Upper lobe of right lung (tissue), 1 donor: ENCODE measurements around the gene TTC28. TPM values are rescaled to one million over a fixed set of nuclear protein-coding genes. Genes with fewer than 3 reads are reported as not detected.
A peak's percentile ranks its signal among the peaks of the same experiment; 100 is the strongest.
"Not testable (repeated sequence)": the region's sequence is repeated elsewhere in the genome, so short reads cannot be mapped to it uniquely, and the experiment has no call there.

ENCODE experiments used
- ATAC-seq: fragments of 200-7000 bp; cut with Tn5 transposase; one replicate; pipeline ENCODE4 v1.9.1; 2020; ENCODE audit warnings: mild to moderate bottlenecking, moderate library complexity
- DNase-seq: peaks from one replicate; pipeline ENCODE4 v3.0.0-alpha.2; 2020
- H3K27ac ChIP-seq: fragments of 200-600 bp; one replicate; pipeline ENCODE4 v1.8.0; 2022
- H3K27me3 ChIP-seq: fragments of 200-600 bp; one replicate; pipeline ENCODE4 v1.8.0; 2022; ENCODE audit warnings: mild to moderate bottlenecking
- H3K36me3 ChIP-seq: fragments of 200-600 bp; one replicate; pipeline ENCODE4 v1.8.0; 2022
- H3K4me1 ChIP-seq: fragments of 200-600 bp; one replicate; pipeline ENCODE4 v1.8.0; 2022
- H3K4me3 ChIP-seq: fragments of 200-600 bp; one replicate; pipeline ENCODE4 v1.8.0; 2022; ENCODE audit warnings: mild to moderate bottlenecking
- H3K9me3 ChIP-seq: fragments of 200-600 bp; one replicate; pipeline ENCODE4 v1.8.0; 2022
- CTCF ChIP-seq: fragments of 200-600 bp; IDR thresholded peaks from one replicate; pipeline ENCODE4 v1.8.0; 2022; ENCODE audit warnings: antibody characterized with exemption
- intact Hi-C: fragments of 100-400 bp; cut with DNase I; formaldehyde crosslinking; loops from one replicate; pipeline ENCODE4 v1.11.0; 2022
- total RNA-seq: library from RNA; stranded (reverse); fragmentation: NEBNext Ultra II Directional; extraction: Animal tissue kit (Norgen Biotek cat#: 25700); gene quantifications from one replicate; pipeline ENCODE4 v1.2.1, GENCODE V29; 2021
- donor health status: DM: no; HTN: yes; CAD: no; lungs with severe emphysema.

TTC28 gene
- total RNA-seq, 1 donor from 2014 or later: 48.7 TPM

DNA sequence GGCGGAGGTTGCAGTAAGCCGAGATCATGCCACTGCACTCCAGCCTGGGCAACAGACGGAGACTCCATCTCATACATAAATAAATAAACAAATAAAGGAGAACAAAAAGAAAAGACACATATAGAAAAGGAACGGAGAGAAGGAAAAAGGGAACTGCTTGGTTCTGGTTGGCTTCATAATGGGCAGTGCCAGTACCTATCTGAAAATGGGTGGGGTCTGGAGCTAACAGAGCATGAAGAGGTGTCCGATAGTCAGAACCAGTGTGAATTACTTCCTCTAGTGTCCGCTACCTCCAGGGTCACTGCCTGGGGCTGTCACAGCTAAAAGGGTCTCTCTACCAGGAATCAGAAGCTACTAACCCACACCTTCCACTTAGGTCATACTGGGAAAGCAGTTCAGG is 27.2 kb upstream of the TTC28 start:
- intact Hi-C loops: no loop called here
- ATAC-seq (no peak), DNase-seq (no peak)
- no peaks in the 10 kb centered on the region for H3K27me3 ChIP-seq
- H3K27ac ChIP-seq: no peak overlapping the region
- TF ChIP-seq CTCF: no peak
- H3K4me3 ChIP-seq: no peak overlapping the region
- H3K36me3 ChIP-seq: no peaks in the 10 kb centered on the region
- peaks cover 6% of the 10 kb centered on the region for H3K4me1 ChIP-seq
- no peaks in the 10 kb centered on the region for H3K9me3 ChIP-seq

- ATAC-seq: no peak
- intact Hi-C loops: no loop called here
- Histone ChIP-seq H3K36me3 (no peaks in the 10 kb centered on the region), H3K4me3 (no peak overlapping the region), H3K4me1 (no peaks in the 10 kb centered on the region), H3K27ac (no peak overlapping the region), H3K9me3 (no peaks in the 10 kb centered on the region), H3K27me3 (no peaks in the 10 kb centered on the region)
- DNase-seq: no peak
- TF ChIP-seq CTCF: no peak
These were observed 23.8 kb upstream of the TTC28 start for GRCh38 chr22:28703436-28703835.

- Histone ChIP-seq H3K4me1 (no peaks in the 10 kb centered on the region), H3K4me3 (no peak overlapping the region), H3K27me3 (no peaks in the 10 kb centered on the region), H3K9me3 (no peaks in the 10 kb centered on the region), H3K36me3 (no peaks in the 10 kb centered on the region), H3K27ac (no peak overlapping the region)
- intact Hi-C loops: no loop called here
- ATAC-seq (no peak), DNase-seq (no peak)
- TF ChIP-seq CTCF: no peak
These were observed 23.3 kb upstream of the TTC28 start for GRCh38 chr22:28702891-28703290.

DNA sequence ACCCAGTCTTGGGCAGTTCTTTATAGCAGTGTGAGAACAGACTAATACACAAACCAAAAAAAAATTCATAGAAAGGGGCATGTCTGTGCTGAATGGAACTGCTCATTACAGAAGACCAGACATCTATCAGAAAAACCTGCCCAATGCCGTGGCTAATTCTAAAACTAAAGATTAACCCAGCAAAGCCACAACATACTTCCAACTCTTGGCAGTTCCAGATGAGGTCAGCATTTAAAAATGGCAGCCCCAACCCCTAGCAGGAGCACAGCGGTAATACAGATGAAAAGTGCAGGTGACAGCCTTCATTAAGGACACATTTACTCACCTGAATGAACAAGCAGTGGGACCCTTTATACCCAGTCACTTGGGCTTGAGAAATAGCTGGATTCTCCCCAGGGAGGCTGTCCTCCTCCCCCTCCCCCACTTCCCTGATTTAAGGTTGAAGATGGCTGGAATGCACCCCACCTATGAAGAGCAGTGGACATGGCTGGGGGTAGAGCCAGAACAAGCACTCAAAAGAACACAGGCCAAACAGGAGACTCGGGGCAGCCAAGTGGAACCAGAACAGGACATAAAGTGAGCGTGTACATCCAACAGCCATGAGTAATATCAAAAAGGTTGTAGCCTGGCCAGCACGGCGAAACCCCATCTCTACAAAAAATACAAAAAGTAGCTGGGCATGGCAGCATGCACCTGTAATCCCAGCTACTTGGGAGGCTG is 13.6 kb upstream of the TTC28 start:
- H3K27ac ChIP-seq, H3K27me3 ChIP-seq, H3K4me1 ChIP-seq, intact Hi-C loops, H3K4me3 ChIP-seq, DNase-seq, ATAC-seq, H3K9me3 ChIP-seq, H3K36me3 ChIP-seq: not testable (repeated sequence)

DNA sequence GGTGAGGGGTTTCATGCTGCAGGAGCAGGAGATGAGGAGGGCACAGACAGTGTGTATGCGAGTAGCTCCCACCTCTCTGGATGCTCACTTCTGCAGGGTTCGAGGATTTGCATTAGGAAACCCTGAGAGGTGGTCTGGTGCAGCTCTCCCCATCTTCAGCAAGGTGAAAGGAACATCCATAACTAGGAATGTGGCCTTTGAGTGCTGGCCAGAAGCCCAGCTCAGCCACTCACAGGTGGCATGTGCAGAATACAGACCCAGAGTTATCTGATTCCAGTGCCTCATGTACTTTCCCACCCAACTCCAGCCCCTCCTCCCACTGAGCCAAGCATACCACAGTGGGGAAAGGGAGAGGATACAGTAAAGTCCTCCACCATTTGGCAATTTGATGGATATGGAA is 10.2 kb upstream of the TTC28 start:
- intact Hi-C loops, H3K9me3 ChIP-seq, H3K36me3 ChIP-seq, H3K27me3 ChIP-seq, DNase-seq, ATAC-seq, H3K4me1 ChIP-seq, H3K27ac ChIP-seq, H3K4me3 ChIP-seq: not testable (repeated sequence)

GRCh38 chr22:28682966-28683365 is 3.3 kb upstream of the TTC28 start:
- H3K36me3 ChIP-seq, H3K27me3 ChIP-seq, ATAC-seq, DNase-seq, H3K4me3 ChIP-seq, H3K27ac ChIP-seq, intact Hi-C loops, H3K9me3 ChIP-seq, H3K4me1 ChIP-seq: not testable (repeated sequence)

DNA sequence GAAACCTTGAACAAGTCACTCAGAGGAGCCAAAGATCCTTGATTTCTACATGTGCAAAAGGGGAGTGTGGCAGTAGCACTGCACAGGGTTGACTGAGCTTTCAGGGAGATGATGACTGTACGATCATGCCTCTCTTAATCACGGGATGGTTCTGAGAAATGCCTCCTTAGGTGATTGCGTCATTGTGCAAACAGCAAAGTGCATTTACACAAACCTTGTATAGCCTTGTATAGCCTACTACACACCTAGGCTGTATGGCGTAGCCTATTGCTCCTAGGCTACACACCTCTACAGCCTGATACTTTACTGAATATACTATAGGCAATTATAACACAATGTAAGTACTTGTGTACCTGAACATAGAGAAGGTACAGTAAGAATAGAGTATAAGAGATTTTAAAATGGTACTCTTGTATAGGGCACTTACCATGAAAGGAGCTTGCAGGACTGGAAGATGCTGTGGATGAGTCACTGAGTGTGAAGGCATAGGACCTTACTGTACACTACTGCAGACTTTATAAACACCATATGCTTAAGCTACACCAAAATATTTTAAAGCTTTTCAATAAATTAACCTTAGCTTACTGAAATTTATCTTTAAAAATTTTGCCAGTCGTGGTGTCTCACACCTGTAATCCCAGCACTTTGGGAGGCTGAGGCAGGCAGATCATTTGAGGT is 1.3 kb upstream of the TTC28 start:
- H3K9me3 ChIP-seq, H3K4me1 ChIP-seq, H3K36me3 ChIP-seq, ATAC-seq, H3K27me3 ChIP-seq, H3K27ac ChIP-seq, H3K4me3 ChIP-seq, intact Hi-C loops, DNase-seq: not testable (repeated sequence)

DNA sequence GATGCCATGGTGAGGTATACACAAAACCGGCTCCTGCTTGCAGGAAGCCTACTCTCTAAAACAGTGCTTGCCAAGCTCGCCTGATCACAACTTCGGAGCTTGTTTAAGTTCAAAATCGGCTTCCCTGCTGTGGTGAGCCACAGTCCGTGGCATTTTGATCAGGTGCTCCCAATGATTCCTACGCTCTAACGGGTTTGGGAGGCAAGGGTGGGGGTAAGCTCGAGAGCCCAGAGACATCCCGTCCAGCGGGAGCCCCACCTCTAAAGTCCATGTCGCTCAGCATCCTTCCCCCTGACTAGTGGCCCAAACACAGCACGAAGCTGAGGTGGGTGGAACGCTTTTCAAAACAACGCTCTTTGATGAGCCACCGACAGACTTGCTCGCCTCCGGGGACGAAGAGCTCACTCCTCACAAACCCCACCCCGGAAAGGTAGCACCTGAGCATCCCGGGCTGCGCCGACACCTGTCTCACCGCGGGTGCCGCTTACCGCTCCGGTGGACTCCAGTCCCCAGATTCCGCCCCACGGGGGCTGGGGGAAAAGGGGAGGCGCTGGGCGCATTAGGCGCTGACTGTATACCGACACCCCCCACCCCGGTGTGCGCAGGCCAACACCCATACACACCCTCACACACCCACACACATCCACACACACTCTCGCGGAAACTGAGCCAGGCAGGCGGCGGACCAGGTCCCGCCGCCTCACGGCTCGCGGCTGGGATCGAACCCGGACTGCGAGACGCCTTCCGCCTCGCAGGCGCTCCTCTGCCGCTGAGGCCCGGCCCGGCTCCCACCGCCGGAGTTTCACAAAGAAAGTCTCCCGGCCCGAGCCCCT is 646 bp downstream of the TTC28 start:
- H3K36me3 ChIP-seq, ATAC-seq, H3K27ac ChIP-seq, H3K27me3 ChIP-seq, DNase-seq, intact Hi-C loops, H3K9me3 ChIP-seq: not testable (repeated sequence)
- peaks cover 11% of the 10 kb centered on the region for H3K4me1 ChIP-seq
- peak overlapping the region; percentile 64 for H3K4me3 ChIP-seq

DNA sequence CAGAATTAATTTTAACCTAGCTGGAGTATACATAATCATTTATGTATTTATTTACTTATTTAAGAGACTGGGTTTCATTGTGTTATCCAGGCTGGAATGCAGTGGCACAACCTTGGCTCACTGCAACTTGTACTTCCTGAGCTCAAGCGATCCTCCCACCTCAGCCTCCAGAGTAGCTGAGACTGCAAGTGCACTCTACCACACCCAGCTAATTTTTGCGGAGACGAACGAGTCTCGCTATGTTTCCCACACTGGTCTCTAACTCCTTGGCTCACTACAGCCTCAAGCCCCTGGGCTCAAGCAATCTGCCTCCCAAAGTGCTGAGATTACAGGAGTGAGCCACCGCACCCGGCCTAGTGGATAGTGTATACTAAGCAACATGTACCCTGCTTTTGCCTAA is 1.5 kb downstream of the TTC28 start:
- H3K36me3 ChIP-seq, DNase-seq, H3K27me3 ChIP-seq, H3K27ac ChIP-seq, intact Hi-C loops, ATAC-seq, H3K9me3 ChIP-seq: not testable (repeated sequence)
- Histone ChIP-seq H3K4me3 (peak overlapping the region; percentile 64), H3K4me1 (peaks cover 14% of the 10 kb centered on the region)
